Gastroesophageal sphincter (tissue), 3 donors: ENCODE data around the gene STAT5A.

Experiments
- POLR2A ChIP-seq, 2 donors: fragments of 450-650 bp; IDR thresholded peaks; one replicate each; pipeline ENCODE4 v1.6.1; 2017; ENCODE audit warnings: antibody characterized with exemption in 2 of 2, mild to moderate bottlenecking in 2 of 2, moderate library complexity in 1 of 2
- TF ChIP-seq, protein P1 (sequence below), 4 experiments: fragments of 200-600 bp in 2 of 4; fragments of 450-650 bp in 2 of 4; sonication (generic) in 1 of 4; IDR thresholded peaks; one replicate each; pipeline ENCODE4 v1.5.1; 2017 to 2019; ENCODE audit warnings: antibody characterized with exemption in 4 of 4, mild to moderate bottlenecking in 2 of 4, moderate library complexity in 2 of 4

DNA sequence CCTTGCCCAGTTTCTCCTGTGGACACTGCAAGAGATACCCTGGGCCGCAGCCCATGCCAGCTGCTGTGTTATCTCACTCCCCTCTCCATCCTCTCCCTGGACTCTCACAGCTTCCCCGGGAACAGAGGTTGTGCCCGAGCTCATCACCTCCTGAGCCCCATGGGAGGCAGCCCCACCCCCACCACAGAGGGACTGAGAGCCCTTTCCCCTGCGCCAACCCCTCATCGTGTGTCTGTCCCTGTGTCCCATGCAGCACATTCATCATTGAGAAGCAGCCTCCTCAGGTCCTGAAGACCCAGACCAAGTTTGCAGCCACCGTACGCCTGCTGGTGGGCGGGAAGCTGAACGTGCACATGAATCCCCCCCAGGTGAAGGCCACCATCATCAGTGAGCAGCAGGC lies 12.7 kb downstream of the STAT5A start:
- TF ChIP-seq, protein P1, sequence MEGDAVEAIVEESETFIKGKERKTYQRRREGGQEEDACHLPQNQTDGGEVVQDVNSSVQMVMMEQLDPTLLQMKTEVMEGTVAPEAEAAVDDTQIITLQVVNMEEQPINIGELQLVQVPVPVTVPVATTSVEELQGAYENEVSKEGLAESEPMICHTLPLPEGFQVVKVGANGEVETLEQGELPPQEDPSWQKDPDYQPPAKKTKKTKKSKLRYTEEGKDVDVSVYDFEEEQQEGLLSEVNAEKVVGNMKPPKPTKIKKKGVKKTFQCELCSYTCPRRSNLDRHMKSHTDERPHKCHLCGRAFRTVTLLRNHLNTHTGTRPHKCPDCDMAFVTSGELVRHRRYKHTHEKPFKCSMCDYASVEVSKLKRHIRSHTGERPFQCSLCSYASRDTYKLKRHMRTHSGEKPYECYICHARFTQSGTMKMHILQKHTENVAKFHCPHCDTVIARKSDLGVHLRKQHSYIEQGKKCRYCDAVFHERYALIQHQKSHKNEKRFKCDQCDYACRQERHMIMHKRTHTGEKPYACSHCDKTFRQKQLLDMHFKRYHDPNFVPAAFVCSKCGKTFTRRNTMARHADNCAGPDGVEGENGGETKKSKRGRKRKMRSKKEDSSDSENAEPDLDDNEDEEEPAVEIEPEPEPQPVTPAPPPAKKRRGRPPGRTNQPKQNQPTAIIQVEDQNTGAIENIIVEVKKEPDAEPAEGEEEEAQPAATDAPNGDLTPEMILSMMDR (IDR thresholded peaks at IDR 0.05), result no peak
- no peak for TF ChIP-seq POLR2A (IDR thresholded peaks at IDR 0.05)
